HepG2 (cell line): Measurements from ENCODE around the gene ZNF22. TPM values are rescaled to one million over a fixed set of nuclear protein-coding genes. Genes with fewer than 3 reads are reported as not detected.

Experiments used
- AFF4 ChIP-seq: sonication (generic); formaldehyde crosslinking; IDR thresholded peaks from 2 replicates; pipeline ENCODE4 v1.4.0; 2020; ENCODE audit warnings: missing genetic modification reagents
- DNMT3B ChIP-seq: conservative IDR thresholded peaks from 2 replicates; pipeline ENCODE4 v1.6.1; 2016; ENCODE audit warnings: missing biosample characterization, control low read depth
- E2F2 ChIP-seq: sonication (generic); formaldehyde crosslinking; IDR thresholded peaks from 2 replicates; pipeline ENCODE4 v1.4.0; 2020; ENCODE audit warnings: missing genetic modification reagents, borderline replicate concordance
- HHEX ChIP-seq: IDR thresholded peaks from 2 replicates; pipeline ENCODE4 v1.6.1; 2016; ENCODE audit warnings: control low read depth
- JDP2 ChIP-seq: sonication (generic); formaldehyde crosslinking; IDR thresholded peaks from 2 replicates; pipeline ENCODE4 v1.8.1; 2022; ENCODE audit warnings: missing genetic modification reagents, borderline replicate concordance
- KDM4B ChIP-seq: sonication (generic); formaldehyde crosslinking; IDR thresholded peaks from 2 replicates; pipeline ENCODE4 v1.4.0; 2020; ENCODE audit warnings: missing genetic modification reagents
- KLF6 ChIP-seq: IDR thresholded peaks from 2 replicates; pipeline ENCODE4 v1.8.0; 2016; ENCODE audit warnings: missing biosample characterization, missing genetic modification reagents
- MTF2 ChIP-seq: sonication (generic); formaldehyde crosslinking; IDR thresholded peaks from 2 replicates; pipeline ENCODE4 v1.5.0; 2020; ENCODE audit warnings: missing genetic modification reagents, borderline replicate concordance
- NFE2L2 ChIP-seq: fragments of 150-350 bp; IDR thresholded peaks from 2 replicates; pipeline ENCODE4 v1.6.1; 2014; ENCODE audit warnings: low read length
- NONO ChIP-seq, 2 experiments: fragments of 450-650 bp in 1 of 2; sonication (generic) in 1 of 2; formaldehyde crosslinking in 1 of 2; IDR thresholded peaks in 1 of 2; conservative IDR thresholded peaks in 1 of 2; 2 replicates each; pipeline versions ENCODE4 v1.6.1 to v1.8.0; 2017 to 2022; ENCODE audit warnings: mild to moderate bottlenecking in 1 of 2, missing genetic modification reagents in 1 of 2, moderate library complexity in 1 of 2
- NR2C2 ChIP-seq: sonication (generic); formaldehyde crosslinking; IDR thresholded peaks from 2 replicates; pipeline ENCODE4 v1.4.0; 2020; ENCODE audit warnings: missing genetic modification reagents, mild to moderate bottlenecking, moderate library complexity, borderline replicate concordance
- TAF15 ChIP-seq: fragments of 200-400 bp; formaldehyde crosslinking; IDR thresholded peaks from one replicate; pipeline ENCODE4 v1.6.1; 2018; ENCODE audit warnings: mild to moderate bottlenecking, low read depth, low read length; ENCODE audit not compliant: poor library complexity, severe bottlenecking
- TBL1XR1 ChIP-seq: fragments of 150-350 bp; IDR thresholded peaks from 2 replicates; pipeline ENCODE4 v1.6.1; 2014; ENCODE audit warnings: borderline replicate concordance, low read length; ENCODE audit not compliant: partially characterized antibody
- TBX3 ChIP-seq: fragments of 450-650 bp; IDR thresholded peaks from 2 replicates; pipeline ENCODE4 v1.6.1; 2017; ENCODE audit warnings: antibody characterized with exemption, mild to moderate bottlenecking, inconsistent platforms, borderline replicate concordance
- YEATS2 ChIP-seq: sonication (generic); formaldehyde crosslinking; IDR thresholded peaks from 2 replicates; pipeline ENCODE4 v1.4.0; 2020; ENCODE audit warnings: missing genetic modification reagents, borderline replicate concordance
- ZHX1 ChIP-seq: sonication (generic); formaldehyde crosslinking; IDR thresholded peaks from 2 replicates; pipeline ENCODE4 v1.8.1; 2022; ENCODE audit warnings: low read depth, mild to moderate bottlenecking, missing genetic modification reagents
- ZNF432 ChIP-seq: sonication (generic); formaldehyde crosslinking; IDR thresholded peaks from 2 replicates; pipeline ENCODE4 v1.5.0; 2020; ENCODE audit warnings: missing genetic modification reagents, mild to moderate bottlenecking, borderline replicate concordance
- ZNF451 ChIP-seq: sonication (generic); formaldehyde crosslinking; IDR thresholded peaks from 2 replicates; pipeline ENCODE4 v1.5.0; 2020; ENCODE audit warnings: mild to moderate bottlenecking, missing genetic modification reagents
- ZNF672 ChIP-seq: sonication (generic); formaldehyde crosslinking; IDR thresholded peaks from 2 replicates; pipeline ENCODE4 v1.8.1; 2022; ENCODE audit warnings: missing genetic modification reagents
- ZSCAN21 ChIP-seq: sonication (generic); formaldehyde crosslinking; IDR thresholded peaks from 2 replicates; pipeline ENCODE4 v1.8.0; 2022; ENCODE audit warnings: mild to moderate bottlenecking, missing genetic modification reagents, moderate library complexity, borderline replicate concordance
- ZSCAN30 ChIP-seq: sonication (generic); formaldehyde crosslinking; IDR thresholded peaks from 2 replicates; pipeline ENCODE4 v1.5.0; 2020; ENCODE audit warnings: mild to moderate bottlenecking, missing genetic modification reagents
- ZSCAN9 ChIP-seq: IDR thresholded peaks from 2 replicates; pipeline ENCODE4 v1.6.1; 2016; ENCODE audit warnings: borderline replicate concordance
- polyA plus RNA-seq, 8 experiments: library from polyadenylated mRNA; depleted of rRNA in 3 of 8; stranded (reverse) in 7 of 8; unstranded in 1 of 8; fragments of >200 nt; fragmentation: Illumina TruSeq in 4 of 8; extraction: Trizol in 4 of 8; gene quantifications; 2 replicates each; pipeline versions ENCODE4 v1.2.1 to v1.2.3, GENCODE V29; 2011 to 2016; ENCODE audit warnings: low read depth in 4 of 8, missing spikeins in 1 of 8, mixed read lengths in 1 of 8; ENCODE audit not compliant: insufficient read depth in 1 of 8
- total RNA-seq, 5 experiments: library from RNA; depleted of rRNA; stranded (reverse); fragments of >200 nt; fragmentation: Illumina TruSeq; extraction: Trizol; gene quantifications; 2 replicates each; pipeline ENCODE4 v1.2.3, GENCODE V29; 2016; ENCODE audit warnings: low read depth in 1 of 5

Gene ZNF22
- total and polyA plus RNA-seq, 2 of the 13 experiments (the other 11 are each of a cell fraction or from before 2014, with no cell fraction given) = 0.40 to 1.3 TPM

- TF ChIP-seq NFE2L2 = no peak
- TF ChIP-seq ZNF432 (CRISPR knock-in tag) = no peak
- TF ChIP-seq NR2C2 (CRISPR knock-in tag) = peak; percentile 44
- no peak; the same call in 1 of the 2 replicates for TF ChIP-seq ZSCAN21 (CRISPR knock-in tag)
- TF ChIP-seq ZSCAN9 (CRISPR knock-in tag) = no peak; the same call in 1 of the 2 replicates
- TF ChIP-seq MTF2 (CRISPR knock-in tag) = no peak
- peak; percentile 47; the same call in 1 of the 2 replicates for TF ChIP-seq TBX3
- TF ChIP-seq NONO (IDR thresholded peaks at IDR 0.05) = no peak
- TF ChIP-seq NONO (CRISPR knock-in tag; conservative IDR thresholded peaks at IDR 0.05) = peak; percentile 42; the same call in 1 of the 2 replicates
- TF ChIP-seq YEATS2 = no peak; the same call in 1 of the 2 replicates
- TF ChIP-seq KDM4B (CRISPR knock-in tag) = no peak
- no peak for TF ChIP-seq E2F2 (CRISPR knock-in tag)
- TF ChIP-seq AFF4 (CRISPR knock-in tag) = 0 out of 2 replicates have a peak, but pooled peaks have one; percentile 58
- TF ChIP-seq DNMT3B = peak; percentile 60; the same call in 1 of the 2 replicates
- no peak; the same call in 1 of the 2 replicates for TF ChIP-seq ZNF451 (CRISPR knock-in tag)
- TF ChIP-seq ZSCAN30 = no peak
- TF ChIP-seq TBL1XR1 = no peak
- TF ChIP-seq KLF6 (CRISPR knock-in tag) = peak; percentile 77; the same call in 1 of the 2 replicates
- TF ChIP-seq HHEX (CRISPR knock-in tag) = peak; percentile 53; the same call in 1 of the 2 replicates
- no peak for TF ChIP-seq TAF15
- no peak for TF ChIP-seq ZHX1 (CRISPR knock-in tag)
- TF ChIP-seq ZNF672 (CRISPR knock-in tag) = no peak
- TF ChIP-seq JDP2 = no peak
These were observed 4.6 kb upstream of the ZNF22 start (continued) for GRCh38 chr10:44995914-44996669.
